Measurements from ENCODE around the gene NFIA.

DNA sequence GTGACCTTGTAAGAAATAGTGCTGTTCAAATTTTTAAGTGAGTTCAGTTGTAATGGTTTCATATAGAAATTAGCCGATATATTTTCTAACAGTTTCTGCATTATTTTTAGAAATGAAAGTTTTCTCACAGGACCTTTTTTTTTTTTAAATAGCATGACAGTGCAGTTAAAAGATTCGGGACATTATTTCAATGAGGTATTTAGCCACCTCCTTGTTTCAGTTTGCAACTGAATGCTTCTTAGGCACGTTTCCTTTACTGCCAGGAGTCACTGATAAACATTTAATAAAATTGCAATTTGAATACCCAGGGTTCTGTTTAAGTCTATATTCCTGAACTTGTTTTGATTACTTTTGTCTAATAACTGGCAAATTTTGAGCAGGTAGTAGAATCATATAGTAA lies 337.9 kb downstream of the NFIA start:
- TF ChIP-seq, protein P1, sequence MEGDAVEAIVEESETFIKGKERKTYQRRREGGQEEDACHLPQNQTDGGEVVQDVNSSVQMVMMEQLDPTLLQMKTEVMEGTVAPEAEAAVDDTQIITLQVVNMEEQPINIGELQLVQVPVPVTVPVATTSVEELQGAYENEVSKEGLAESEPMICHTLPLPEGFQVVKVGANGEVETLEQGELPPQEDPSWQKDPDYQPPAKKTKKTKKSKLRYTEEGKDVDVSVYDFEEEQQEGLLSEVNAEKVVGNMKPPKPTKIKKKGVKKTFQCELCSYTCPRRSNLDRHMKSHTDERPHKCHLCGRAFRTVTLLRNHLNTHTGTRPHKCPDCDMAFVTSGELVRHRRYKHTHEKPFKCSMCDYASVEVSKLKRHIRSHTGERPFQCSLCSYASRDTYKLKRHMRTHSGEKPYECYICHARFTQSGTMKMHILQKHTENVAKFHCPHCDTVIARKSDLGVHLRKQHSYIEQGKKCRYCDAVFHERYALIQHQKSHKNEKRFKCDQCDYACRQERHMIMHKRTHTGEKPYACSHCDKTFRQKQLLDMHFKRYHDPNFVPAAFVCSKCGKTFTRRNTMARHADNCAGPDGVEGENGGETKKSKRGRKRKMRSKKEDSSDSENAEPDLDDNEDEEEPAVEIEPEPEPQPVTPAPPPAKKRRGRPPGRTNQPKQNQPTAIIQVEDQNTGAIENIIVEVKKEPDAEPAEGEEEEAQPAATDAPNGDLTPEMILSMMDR (IDR thresholded peaks at IDR 0.05): no peak
- TF ChIP-seq POLR2A (IDR thresholded peaks at IDR 0.05): no peak
- TF ChIP-seq EP300 (IDR thresholded peaks at IDR 0.05): no peak

All from upper lobe of left lung (tissue), 4 donors.